Lower leg skin (tissue), 4 donors: ENCODE data around the gene FRMD6. TPM values are rescaled to one million over a fixed set of nuclear protein-coding genes. Genes with fewer than 3 reads are reported as not detected.

Experiments used
- DNase-seq, 2 donors: peaks; one replicate each; pipeline ENCODE4 v3.0.0-alpha.2; 2019; ENCODE audit warnings: low spot score in 2 of 2
- H3K4me3 ChIP-seq: fragments of 200-600 bp; sonication (generic); 2 replicates; pipeline ENCODE4 v1.5.1; 2017; ENCODE audit warnings: mild to moderate bottlenecking, low read depth; ENCODE audit not compliant: poor library complexity, severe bottlenecking
- CTCF ChIP-seq, 3 donors: fragments of 450-650 bp; IDR thresholded peaks; one replicate each; pipeline ENCODE4 v1.5.1; 2016; ENCODE audit warnings: antibody characterized with exemption in 3 of 3, mild to moderate bottlenecking in 3 of 3, moderate library complexity in 2 of 3
- POLR2A ChIP-seq, 2 donors: fragments of 450-650 bp; IDR thresholded peaks; one replicate each; pipeline ENCODE4 v1.6.1; 2016 to 2017; ENCODE audit warnings: antibody characterized with exemption in 2 of 2, mild to moderate bottlenecking in 1 of 2, moderate library complexity in 1 of 2
- WGBS, 2 donors: methylation state at CpG; one replicate each; pipeline ENCODE4 v1.1.5; 2018; 5-methylcytosine and 5-hydroxymethylcytosine counted together
- intact Hi-C: fragments of 100-400 bp; cut with DNase I; formaldehyde crosslinking; loops from one replicate; pipeline ENCODE4 v1.15.0; 2023; ENCODE audit warnings: low total_unique reads
- total RNA-seq, 4 donors: library from RNA; depleted of rRNA; stranded (reverse); fragments of >200 nt; gene quantifications; one replicate each; pipeline ENCODE4 v1.1.0, GENCODE V29; 2016

Gene FRMD6
- total RNA-seq, 4 donors from 2014 or later, result 144 to 203 (median 152) TPM

GRCh38 chr14:51636109-51636508 is 15.6 kb upstream of the FRMD6 start:
- no peak for DNase-seq
- TF ChIP-seq CTCF (IDR thresholded peaks at IDR 0.05) (no peak), POLR2A (IDR thresholded peaks at IDR 0.05) (no peak)
- intact Hi-C loops, result no loop called here
- WGBS, 2 donors, result 77 to 79% methylated on average over 4 of the region's 4 CpGs
- H3K4me3 ChIP-seq, result no peak overlapping the region

- intact Hi-C loops, result no loop called here
- no peak for DNase-seq
- TF ChIP-seq CTCF (IDR thresholded peaks at IDR 0.05) (no peak), POLR2A (IDR thresholded peaks at IDR 0.05) (no peak)
- 56 to 69% methylated on average over 7 of the region's 7 CpGs for WGBS, 2 donors
- no peak overlapping the region for H3K4me3 ChIP-seq
These were observed 13.4 kb upstream of the FRMD6 start for GRCh38 chr14:51638071-51638944.

- no peak for TF ChIP-seq CTCF (IDR thresholded peaks at IDR 0.05)
- TF ChIP-seq POLR2A (IDR thresholded peaks at IDR 0.05), result no peak
- no peak for DNase-seq
- 56 to 71% methylated on average over 5 of the region's 5 CpGs for WGBS, 2 donors
- H3K4me3 ChIP-seq, result no peak overlapping the region
- intact Hi-C loops, result no loop called here
These were observed 11.9 kb upstream of the FRMD6 start for GRCh38 chr14:51639668-51640316.

GRCh38 chr14:51643140-51643539 is 8.6 kb upstream of the FRMD6 start:
- no peak overlapping the region for H3K4me3 ChIP-seq
- intact Hi-C loops, result no loop called here
- 83 to 86% methylated on average over 3 of the region's 3 CpGs for WGBS, 2 donors
- TF ChIP-seq POLR2A (IDR thresholded peaks at IDR 0.05) (no peak), CTCF (IDR thresholded peaks at IDR 0.05) (no peak)
- DNase-seq, result no peak

GRCh38 chr14:51644217-51644933 is 7.3 kb upstream of the FRMD6 start:
- TF ChIP-seq POLR2A (IDR thresholded peaks at IDR 0.05), result no peak
- no peak for TF ChIP-seq CTCF (IDR thresholded peaks at IDR 0.05)
- no peak overlapping the region for H3K4me3 ChIP-seq
- DNase-seq, result no peak
- WGBS, 2 donors, result 77 to 83% methylated on average over 5 of the region's 5 CpGs
- intact Hi-C loops, result no loop called here
